Activated CD4-positive, alpha-beta T cell treated with anti-CD3 and anti-CD28 coated beads for 4 hours (primary cell): ENCODE results near the gene CSNK2A3.
"Not testable (repeated sequence)": the region's sequence is repeated elsewhere in the genome, so short reads cannot be mapped to it uniquely, and the experiment has no call there.

ENCODE experiments used
- DNase-seq, 2 donors: peaks; one replicate each; pipeline ENCODE4 v3.0.0-alpha.2; 2020

CSNK2A3 gene

GRCh38 chr11:11378184-11378940 lies 25.3 kb upstream of the CSNK2A3 start:
- no peak for DNase-seq

DNA sequence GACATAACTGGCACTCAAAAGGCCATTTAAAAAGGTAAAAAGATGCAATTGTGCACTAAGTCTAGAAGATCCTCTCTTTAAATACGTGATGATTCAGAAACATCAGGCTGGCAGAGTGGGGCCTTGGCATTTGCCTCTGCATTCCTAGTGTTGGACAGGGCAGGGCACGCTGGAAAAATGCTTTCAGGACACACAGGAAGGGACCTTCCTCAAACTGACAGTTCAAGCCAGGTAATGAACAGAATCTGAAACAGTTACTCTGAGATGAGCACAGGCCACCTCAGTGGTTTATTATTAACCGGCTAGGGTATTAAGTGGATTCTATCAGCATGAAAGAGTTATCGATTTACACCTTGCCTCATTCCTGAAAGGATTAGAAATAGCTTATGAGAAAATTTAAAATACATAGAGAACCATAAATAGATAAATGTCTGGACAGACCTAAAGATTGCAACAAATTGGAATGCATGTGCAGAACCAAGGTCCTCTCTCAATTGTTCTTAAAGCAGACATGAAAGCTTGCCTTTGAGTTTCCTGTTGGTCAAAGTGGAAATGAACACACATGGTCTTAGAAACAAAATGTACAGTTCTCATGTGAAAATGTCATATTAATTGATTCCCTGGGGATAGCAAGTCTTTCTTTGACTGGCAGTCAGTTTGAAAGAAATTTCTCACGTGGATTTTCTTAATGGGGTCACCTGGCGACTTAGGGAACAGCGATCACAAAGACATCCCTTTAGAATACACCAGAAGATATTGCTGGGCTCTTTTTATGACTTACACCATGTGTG lies 21.5 kb upstream of the CSNK2A3 start:
- DNase-seq, result no peak

GRCh38 chr11:11373934-11374333 lies 20.9 kb upstream of the CSNK2A3 start:
- DNase-seq, result no peak

DNA sequence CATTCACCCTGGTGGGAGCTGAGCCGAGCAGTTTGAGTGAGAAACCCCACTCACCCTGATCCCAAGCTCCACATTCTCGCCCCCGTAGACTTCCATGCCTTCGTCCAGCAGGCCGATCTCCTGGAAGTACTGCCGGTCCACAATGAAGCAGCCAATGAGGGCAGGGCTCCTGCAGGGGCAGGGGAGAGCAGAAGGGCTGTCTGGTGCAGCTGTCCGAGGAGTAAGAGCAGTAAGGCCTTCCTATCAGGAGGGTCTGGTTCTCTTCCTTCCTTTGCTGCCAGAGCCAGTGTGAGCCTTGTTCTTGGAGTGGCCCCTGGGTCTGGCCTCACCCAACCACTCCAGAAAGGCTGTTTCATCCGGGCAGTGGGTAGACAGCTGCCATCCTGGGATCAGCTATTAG lies 19.4 kb upstream of the CSNK2A3 start:
- no peak for DNase-seq

GRCh38 chr11:11370962-11371303 lies 17.9 kb upstream of the CSNK2A3 start:
- DNase-seq, result no peak

- DNase-seq, result no peak
Measured at GRCh38 chr11:11370255-11370961, 17.4 kb upstream of the CSNK2A3 start.

GRCh38 chr11:11366793-11367192 lies 13.7 kb upstream of the CSNK2A3 start:
- no peak for DNase-seq

DNA sequence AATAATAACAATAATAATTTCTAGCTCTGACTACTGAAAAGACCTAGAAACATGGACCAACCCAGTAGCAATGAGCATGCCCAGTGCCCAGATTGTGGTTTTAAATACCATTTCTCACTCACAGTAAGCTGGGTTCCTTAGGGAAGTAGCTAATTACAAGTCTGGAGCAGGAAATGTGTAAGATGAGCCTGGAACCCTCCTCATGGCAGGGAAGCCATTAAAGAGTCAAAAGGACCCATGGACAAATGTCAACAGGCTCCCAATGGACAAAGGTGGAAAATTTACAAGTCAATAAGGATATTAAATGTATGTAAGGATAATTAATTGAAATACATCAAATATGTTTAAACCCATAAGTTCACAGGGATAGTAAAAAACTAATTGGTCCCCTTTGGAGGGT lies 10.6 kb upstream of the CSNK2A3 start:
- DNase-seq, result no peak

DNA sequence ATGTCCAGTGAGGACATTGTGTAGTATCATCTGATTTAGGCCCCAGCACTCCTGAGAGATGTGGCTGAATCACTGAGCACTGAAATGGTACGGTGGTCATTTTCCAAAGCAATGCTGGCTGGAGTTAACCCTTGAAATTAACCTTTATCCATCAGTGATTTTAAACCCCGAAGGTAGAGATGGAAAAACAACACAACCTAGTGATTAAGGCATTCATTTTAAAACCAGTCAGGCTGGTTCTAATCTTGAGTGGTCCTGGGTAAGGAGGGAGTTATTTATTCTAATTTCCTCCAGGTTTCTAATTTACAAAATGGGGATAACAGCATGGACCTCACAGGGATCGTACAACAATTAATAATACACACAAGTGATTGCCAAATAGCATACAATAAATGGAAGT lies 6.6 kb upstream of the CSNK2A3 start:
- no peak for DNase-seq

GRCh38 chr11:11356842-11357241 lies 3.8 kb upstream of the CSNK2A3 start:
- DNase-seq, result no peak

GRCh38 chr11:11351851-11352250 lies 1.2 kb downstream of the CSNK2A3 start:
- DNase-seq, result not testable (repeated sequence)

DNA sequence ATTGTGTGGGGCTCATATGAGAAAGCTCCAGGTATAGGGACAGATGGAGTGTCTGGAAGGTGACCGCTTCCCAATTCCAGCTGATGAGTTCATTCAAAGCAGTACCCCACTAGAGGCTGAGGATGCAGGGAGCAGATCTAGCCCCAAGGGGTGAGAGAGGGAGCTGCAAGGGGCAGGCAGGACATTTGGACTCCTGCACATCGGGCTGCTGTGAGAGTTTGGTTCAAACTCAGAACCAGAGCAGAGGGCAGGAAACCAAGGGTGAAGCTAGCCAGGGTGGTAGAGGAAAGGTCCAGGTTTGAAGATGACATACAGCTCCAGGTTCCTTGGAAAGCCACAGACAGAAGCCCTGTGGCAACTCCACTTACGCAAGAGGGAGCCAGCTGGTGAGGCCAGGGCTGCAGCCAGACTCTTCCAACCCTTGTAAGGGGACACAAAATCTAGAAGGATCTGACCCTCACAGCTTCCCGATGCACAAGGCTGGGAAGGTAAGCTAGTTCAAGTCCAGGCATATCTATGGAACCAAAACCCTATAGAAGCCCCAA lies 1.9 kb downstream of the CSNK2A3 start:
- DNase-seq, result no peak

DNA sequence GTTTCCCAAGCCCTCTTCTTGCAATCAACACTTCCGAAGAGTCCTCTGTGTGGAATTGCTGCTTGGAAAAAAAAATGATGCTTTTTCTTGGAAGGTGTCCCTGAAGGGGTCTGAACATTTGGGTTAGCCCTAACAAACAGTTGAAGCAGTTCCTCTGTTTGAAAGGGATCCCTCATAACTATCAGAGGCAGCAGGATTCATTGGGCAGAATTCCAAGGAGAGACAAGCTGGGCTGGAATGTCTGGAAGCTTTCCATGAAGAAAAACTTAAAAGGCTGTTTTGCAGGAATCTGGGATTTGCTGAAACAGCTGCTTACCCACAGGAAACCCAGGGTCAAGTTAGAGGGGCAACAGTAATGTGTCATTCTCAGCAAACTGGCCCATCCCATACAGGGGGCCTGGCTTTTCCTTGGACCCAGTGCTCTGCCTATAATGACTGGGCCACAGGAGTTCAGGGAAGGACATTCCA lies 3.1 kb downstream of the CSNK2A3 start:
- no peak for DNase-seq

GRCh38 chr11:11349106-11349825 lies 3.8 kb downstream of the CSNK2A3 start:
- DNase-seq, result no peak

- DNase-seq, result no peak
Measured at GRCh38 chr11:11348303-11348702, 4.7 kb downstream of the CSNK2A3 start.

DNA sequence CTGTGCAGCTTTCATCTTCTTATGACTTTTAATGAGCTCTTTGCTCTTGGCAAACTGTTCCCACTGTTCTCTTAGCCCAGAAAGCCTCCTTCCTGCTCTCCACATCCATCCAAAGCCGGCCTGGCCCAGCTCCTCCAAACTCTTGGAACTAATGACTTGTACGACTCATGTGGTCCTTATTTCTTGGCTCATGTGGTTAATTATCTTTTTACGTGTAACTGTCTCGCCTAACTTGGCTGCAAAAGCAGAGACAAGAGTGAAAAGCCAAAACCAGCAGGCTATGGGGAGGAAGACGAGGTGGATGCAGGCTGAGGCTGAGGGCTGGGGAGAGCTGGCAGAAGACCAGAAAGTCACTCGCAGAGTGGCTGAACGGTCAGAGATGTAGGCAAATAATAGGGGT lies 5.5 kb downstream of the CSNK2A3 start:
- DNase-seq, result no peak

DNA sequence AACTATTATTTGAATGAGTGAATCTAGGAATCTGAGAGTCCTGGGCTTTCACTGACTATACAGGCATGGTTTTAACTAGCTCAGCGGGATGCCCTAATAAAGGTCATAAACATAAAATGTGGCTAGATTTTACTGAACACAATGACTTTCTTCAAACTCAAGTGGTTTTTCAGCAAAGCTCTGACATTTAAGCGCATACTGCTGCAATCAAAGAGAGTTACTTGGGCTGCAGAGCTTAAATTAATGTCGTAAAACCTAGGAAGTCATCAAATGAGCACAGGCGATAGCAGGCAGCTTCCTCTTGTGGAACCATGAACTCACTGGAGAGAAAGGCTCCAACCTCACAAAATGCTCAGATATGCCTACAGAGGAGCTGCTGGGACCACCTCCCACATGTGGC lies 6.7 kb downstream of the CSNK2A3 start:
- DNase-seq, result no peak

- no peak for DNase-seq
Measured at GRCh38 chr11:11345099-11345498, 8.0 kb downstream of the CSNK2A3 start.

DNA sequence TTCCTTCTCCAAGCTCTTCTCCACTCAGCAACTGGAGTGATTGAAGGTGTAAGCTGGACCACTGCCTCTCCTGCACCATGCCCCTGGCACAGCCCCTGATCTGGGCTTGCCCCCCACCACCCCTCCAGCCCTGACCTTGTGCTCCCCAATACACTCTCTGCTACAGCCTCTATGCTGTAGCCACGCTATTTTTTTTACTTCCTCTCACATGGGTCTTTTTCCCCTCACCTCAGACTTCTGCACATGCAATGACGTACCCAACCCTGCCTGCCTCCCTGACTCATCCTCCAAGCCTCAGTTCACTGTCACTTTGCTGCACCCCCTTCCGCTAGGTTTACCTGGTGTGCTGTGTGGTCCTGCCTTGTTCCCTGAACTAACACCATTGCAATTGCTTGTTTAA lies 9.0 kb downstream of the CSNK2A3 start:
- DNase-seq, result no peak

- DNase-seq, result no peak
Measured at GRCh38 chr11:11338304-11338703, 14.7 kb downstream of the CSNK2A3 start.

GRCh38 chr11:11336664-11337063 lies 16.4 kb downstream of the CSNK2A3 start:
- DNase-seq, result no peak

- no peak for DNase-seq
Measured at GRCh38 chr11:11335043-11335442, 18.0 kb downstream of the CSNK2A3 start.

DNA sequence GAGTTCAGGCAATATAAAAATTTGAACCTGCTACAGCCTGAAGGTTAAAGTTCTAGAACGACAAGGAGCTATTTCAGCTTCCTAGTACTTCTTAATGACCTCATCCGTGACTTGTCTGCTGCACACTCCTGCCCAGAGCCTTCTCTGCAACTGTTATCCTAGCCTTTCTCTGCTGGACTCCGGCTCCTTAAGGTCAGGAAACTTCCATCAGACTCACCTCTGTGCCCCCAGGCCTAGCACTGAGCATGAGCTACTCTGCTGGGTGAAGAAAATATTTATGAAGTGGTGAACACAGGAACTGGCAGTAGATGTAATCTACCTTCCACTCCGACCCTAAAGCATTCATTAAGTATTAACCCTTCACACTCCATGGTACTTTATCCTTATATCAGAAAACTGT lies 18.4 kb downstream of the CSNK2A3 start:
- no peak for DNase-seq
